Measurements from ENCODE around the gene ATG2B.

ATG2B gene, protein sequence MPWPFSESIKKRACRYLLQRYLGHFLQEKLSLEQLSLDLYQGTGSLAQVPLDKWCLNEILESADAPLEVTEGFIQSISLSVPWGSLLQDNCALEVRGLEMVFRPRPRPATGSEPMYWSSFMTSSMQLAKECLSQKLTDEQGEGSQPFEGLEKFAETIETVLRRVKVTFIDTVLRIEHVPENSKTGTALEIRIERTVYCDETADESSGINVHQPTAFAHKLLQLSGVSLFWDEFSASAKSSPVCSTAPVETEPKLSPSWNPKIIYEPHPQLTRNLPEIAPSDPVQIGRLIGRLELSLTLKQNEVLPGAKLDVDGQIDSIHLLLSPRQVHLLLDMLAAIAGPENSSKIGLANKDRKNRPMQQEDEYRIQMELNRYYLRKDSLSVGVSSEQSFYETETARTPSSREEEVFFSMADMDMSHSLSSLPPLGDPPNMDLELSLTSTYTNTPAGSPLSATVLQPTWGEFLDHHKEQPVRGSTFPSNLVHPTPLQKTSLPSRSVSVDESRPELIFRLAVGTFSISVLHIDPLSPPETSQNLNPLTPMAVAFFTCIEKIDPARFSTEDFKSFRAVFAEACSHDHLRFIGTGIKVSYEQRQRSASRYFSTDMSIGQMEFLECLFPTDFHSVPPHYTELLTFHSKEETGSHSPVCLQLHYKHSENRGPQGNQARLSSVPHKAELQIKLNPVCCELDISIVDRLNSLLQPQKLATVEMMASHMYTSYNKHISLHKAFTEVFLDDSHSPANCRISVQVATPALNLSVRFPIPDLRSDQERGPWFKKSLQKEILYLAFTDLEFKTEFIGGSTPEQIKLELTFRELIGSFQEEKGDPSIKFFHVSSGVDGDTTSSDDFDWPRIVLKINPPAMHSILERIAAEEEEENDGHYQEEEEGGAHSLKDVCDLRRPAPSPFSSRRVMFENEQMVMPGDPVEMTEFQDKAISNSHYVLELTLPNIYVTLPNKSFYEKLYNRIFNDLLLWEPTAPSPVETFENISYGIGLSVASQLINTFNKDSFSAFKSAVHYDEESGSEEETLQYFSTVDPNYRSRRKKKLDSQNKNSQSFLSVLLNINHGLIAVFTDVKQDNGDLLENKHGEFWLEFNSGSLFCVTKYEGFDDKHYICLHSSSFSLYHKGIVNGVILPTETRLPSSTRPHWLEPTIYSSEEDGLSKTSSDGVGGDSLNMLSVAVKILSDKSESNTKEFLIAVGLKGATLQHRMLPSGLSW (N-terminal part only)

DNA sequence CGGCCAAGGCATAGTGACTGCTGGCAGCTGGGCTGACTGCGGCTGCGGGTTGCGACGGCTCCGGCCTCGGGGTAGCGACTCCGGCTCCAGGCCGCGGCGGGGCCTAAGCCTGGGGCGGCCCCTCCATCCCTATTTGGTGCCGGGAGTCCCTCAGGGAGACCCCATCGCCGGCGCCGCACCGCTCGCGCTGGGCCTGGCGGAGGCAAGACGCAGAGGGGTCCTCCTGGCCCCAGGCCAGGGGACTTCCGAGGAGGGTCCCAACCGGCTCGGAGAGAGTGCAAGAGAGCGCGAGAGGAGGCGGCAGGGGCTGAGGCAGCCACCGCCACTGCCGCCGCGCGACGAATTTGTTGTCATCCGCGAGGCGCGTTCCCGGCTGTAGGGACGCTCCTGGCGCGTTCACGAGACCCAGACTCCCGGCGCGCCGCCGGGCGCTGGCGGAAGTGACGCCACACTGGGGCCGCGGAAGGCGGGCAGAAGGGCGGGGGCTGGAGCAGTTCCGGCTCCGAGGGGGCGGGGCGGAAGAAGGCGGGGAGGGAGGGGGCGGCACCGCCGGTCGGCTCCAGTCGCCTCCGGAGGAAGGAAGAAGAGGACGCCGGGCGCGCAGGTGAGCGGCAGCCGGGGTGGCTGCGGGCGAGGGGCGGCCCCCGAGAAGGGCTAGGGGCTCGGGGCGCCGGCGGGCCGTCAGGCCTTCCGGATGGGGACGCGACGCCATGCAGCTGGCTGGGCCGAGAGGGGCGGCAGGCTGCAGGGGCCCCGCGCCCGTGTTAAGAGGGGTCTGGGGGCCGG, at the start of gene ATG2B, which contains the start of gene GSKIP:
TSS of gene ATG2B (minus strand) at position 377 of the 786 bp plus-strand sequence. CDS start at position 12, 365 bp downstream.
TSS of gene GSKIP (plus strand) at position 562 of the 786 bp plus-strand sequence. CDS start 18,722 bp downstream, outside the sequence.
- H4K20me1 ChIP-seq (ENCODE audit: insufficient read depth, low read length, poor library complexity, severe bottlenecking): peaks cover 56% of the 10 kb centered on the region
- H3K4me1 ChIP-seq (ENCODE audit: insufficient read depth, low read length, poor library complexity, severe bottlenecking): peaks cover 52% of the 10 kb centered on the region
- no peaks in the 10 kb centered on the region for H3K27me3 ChIP-seq (ENCODE audit: insufficient read depth, low read length, poor library complexity, severe bottlenecking)
- H3K36me3 ChIP-seq (ENCODE audit: insufficient read depth, low read length): no peaks in the 10 kb centered on the region
- H2AFZ ChIP-seq (ENCODE audit: low read length): peak within 1 kb of the TSS; percentile 93
- TF ChIP-seq, protein P1, sequence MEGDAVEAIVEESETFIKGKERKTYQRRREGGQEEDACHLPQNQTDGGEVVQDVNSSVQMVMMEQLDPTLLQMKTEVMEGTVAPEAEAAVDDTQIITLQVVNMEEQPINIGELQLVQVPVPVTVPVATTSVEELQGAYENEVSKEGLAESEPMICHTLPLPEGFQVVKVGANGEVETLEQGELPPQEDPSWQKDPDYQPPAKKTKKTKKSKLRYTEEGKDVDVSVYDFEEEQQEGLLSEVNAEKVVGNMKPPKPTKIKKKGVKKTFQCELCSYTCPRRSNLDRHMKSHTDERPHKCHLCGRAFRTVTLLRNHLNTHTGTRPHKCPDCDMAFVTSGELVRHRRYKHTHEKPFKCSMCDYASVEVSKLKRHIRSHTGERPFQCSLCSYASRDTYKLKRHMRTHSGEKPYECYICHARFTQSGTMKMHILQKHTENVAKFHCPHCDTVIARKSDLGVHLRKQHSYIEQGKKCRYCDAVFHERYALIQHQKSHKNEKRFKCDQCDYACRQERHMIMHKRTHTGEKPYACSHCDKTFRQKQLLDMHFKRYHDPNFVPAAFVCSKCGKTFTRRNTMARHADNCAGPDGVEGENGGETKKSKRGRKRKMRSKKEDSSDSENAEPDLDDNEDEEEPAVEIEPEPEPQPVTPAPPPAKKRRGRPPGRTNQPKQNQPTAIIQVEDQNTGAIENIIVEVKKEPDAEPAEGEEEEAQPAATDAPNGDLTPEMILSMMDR (conservative IDR thresholded peaks at IDR 0.05; ENCODE audit: low read length): no peak
- TF ChIP-seq EZH2phosphoT487 (IDR thresholded peaks at IDR 0.05; ENCODE audit: borderline replicate concordance): no peak
- H3F3A ChIP-seq (ENCODE audit: low read depth): no peaks in the 10 kb centered on the region
- peak within 1 kb of the TSS; percentile 89 for H3K4me3 ChIP-seq (ENCODE audit: low read length, poor library complexity, severe bottlenecking)
- H3K79me2 ChIP-seq (ENCODE audit: insufficient read depth, low read length): peaks cover 92% of the 10 kb centered on the region
- H3K9ac ChIP-seq (ENCODE audit: low read depth, low read length, poor library complexity, severe bottlenecking): peak within 1 kb of the TSS; percentile 87
- H3K9me2 ChIP-seq (replicated peaks; ENCODE audit: low read depth, low read length): no peaks in the 10 kb centered on the region
- no peaks in the 10 kb centered on the region for H3K9me3 ChIP-seq (ENCODE audit: insufficient read depth, low read depth, low read length)
- peak within 1 kb of the TSS; percentile 99 for H3K4me2 ChIP-seq (ENCODE audit: low read depth, low read length, poor library complexity, severe bottlenecking)

DNA sequence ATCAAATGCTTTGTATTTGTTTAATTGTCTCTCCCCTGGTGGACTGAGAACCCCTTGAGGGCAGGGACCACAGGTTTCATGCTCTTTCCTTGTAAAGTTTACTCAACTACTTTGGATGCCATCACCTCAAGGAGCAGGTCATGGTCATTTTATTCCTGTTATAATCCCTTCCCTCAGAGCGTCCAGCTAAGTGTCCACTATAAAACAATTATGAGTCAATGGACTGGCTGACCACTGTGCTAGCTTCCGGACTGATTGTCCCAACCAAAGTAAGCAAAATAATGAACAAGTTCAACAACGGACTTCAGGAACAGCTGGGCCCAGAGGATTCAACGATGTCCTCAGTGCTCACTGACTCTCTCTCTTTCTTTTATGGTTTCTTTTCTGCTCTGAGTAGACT, 47.0 kb upstream of the ATG2B start:
- H3K9me3 ChIP-seq (ENCODE audit: insufficient read depth, low read depth, low read length): no peaks in the 10 kb centered on the region
- no peak overlapping the region for H2AFZ ChIP-seq (ENCODE audit: low read length)
- no peaks in the 10 kb centered on the region for H4K20me1 ChIP-seq (ENCODE audit: insufficient read depth, low read length, poor library complexity, severe bottlenecking)
- no peak overlapping the region for H3K4me3 ChIP-seq (ENCODE audit: low read length, poor library complexity, severe bottlenecking)
- H3F3A ChIP-seq (ENCODE audit: low read depth): no peaks in the 10 kb centered on the region
- no peak overlapping the region for H3K4me2 ChIP-seq (ENCODE audit: low read depth, low read length, poor library complexity, severe bottlenecking)
- H3K4me1 ChIP-seq (ENCODE audit: insufficient read depth, low read length, poor library complexity, severe bottlenecking): peaks cover 11% of the 10 kb centered on the region
- H3K36me3 ChIP-seq (ENCODE audit: insufficient read depth, low read length): no peaks in the 10 kb centered on the region
- no peaks in the 10 kb centered on the region for H3K27me3 ChIP-seq (ENCODE audit: insufficient read depth, low read length, poor library complexity, severe bottlenecking)
- TF ChIP-seq, protein P1 (conservative IDR thresholded peaks at IDR 0.05; ENCODE audit: low read length): no peak
- TF ChIP-seq EZH2phosphoT487 (IDR thresholded peaks at IDR 0.05; ENCODE audit: borderline replicate concordance): no peak
- H3K79me2 ChIP-seq (ENCODE audit: insufficient read depth, low read length): no peaks in the 10 kb centered on the region
- H3K9me2 ChIP-seq (replicated peaks; ENCODE audit: low read depth, low read length): no peaks in the 10 kb centered on the region
- no peak overlapping the region for H3K9ac ChIP-seq (ENCODE audit: low read depth, low read length, poor library complexity, severe bottlenecking)

DNA sequence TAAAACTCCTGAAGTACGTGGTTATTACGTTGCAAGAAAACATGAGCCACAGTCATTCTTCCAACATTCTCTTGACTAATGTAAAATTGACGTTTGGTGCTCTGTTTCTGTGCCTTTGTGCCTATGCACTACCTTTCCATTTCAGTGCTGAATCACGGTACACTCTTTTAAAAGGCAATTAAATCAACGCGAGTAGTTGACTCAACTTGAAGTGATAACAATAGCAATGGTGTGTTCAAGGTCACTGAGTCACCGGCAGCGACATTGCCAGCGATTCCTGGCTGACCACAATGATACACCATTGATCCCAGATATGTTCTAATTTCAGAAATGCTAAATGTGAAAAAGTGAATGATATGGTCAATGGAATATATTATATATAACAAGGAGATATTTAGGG, 46.6 kb upstream of the ATG2B start:
- no peak for TF ChIP-seq EZH2phosphoT487 (IDR thresholded peaks at IDR 0.05; ENCODE audit: borderline replicate concordance)
- TF ChIP-seq, protein P1 (conservative IDR thresholded peaks at IDR 0.05; ENCODE audit: low read length): no peak
- Histone ChIP-seq H3K4me1 (ENCODE audit: insufficient read depth, low read length, poor library complexity, severe bottlenecking) (peaks cover 11% of the 10 kb centered on the region), H3F3A (ENCODE audit: low read depth) (no peaks in the 10 kb centered on the region), H3K9me2 (replicated peaks; ENCODE audit: low read depth, low read length) (no peaks in the 10 kb centered on the region), H3K36me3 (ENCODE audit: insufficient read depth, low read length) (no peaks in the 10 kb centered on the region), H3K9me3 (ENCODE audit: insufficient read depth, low read depth, low read length) (no peaks in the 10 kb centered on the region), H3K4me2 (ENCODE audit: low read depth, low read length, poor library complexity, severe bottlenecking) (no peak overlapping the region), H3K79me2 (ENCODE audit: insufficient read depth, low read length) (no peaks in the 10 kb centered on the region), H4K20me1 (ENCODE audit: insufficient read depth, low read length, poor library complexity, severe bottlenecking) (no peaks in the 10 kb centered on the region), H2AFZ (ENCODE audit: low read length) (no peak overlapping the region), H3K27me3 (ENCODE audit: insufficient read depth, low read length, poor library complexity, severe bottlenecking) (no peaks in the 10 kb centered on the region), H3K9ac (ENCODE audit: low read depth, low read length, poor library complexity, severe bottlenecking) (no peak overlapping the region), H3K4me3 (ENCODE audit: low read length, poor library complexity, severe bottlenecking) (no peak overlapping the region)

All from Loucy (cell line).